IPS-20b (cell line): ENCODE measurements around the gene CEND1.
A peak's percentile ranks its signal among the peaks of the same experiment; 100 is the strongest.

ENCODE experiments used
- H3K27ac ChIP-seq: one replicate; pipeline ENCODE4 v1.5.1; 2013; ENCODE audit warnings: low read length
- H3K27me3 ChIP-seq: 2 replicates; pipeline ENCODE4 v1.6.1; 2013; ENCODE audit warnings: mild to moderate bottlenecking, low read length, inconsistent platforms; ENCODE audit not compliant: insufficient read depth
- H3K36me3 ChIP-seq: 2 replicates; pipeline ENCODE4 v1.6.1; 2013; ENCODE audit warnings: low read depth, mild to moderate bottlenecking, inconsistent platforms, low read length, moderate library complexity; ENCODE audit not compliant: insufficient read depth
- H3K4me1 ChIP-seq: 2 replicates; pipeline ENCODE4 v1.6.1; 2013; ENCODE audit warnings: mild to moderate bottlenecking, control low read depth, inconsistent platforms, low read length, moderate library complexity; ENCODE audit not compliant: insufficient read depth
- H3K4me3 ChIP-seq: 2 replicates; pipeline ENCODE4 v1.5.1; 2013; ENCODE audit warnings: mild to moderate bottlenecking, low read length, inconsistent platforms
- H3K9ac ChIP-seq: 2 replicates; pipeline ENCODE4 v1.6.1; 2013; ENCODE audit warnings: low read depth, mild to moderate bottlenecking, inconsistent platforms, low read length, moderate library complexity
- H3K9me3 ChIP-seq: 2 replicates; pipeline ENCODE4 v1.6.1; 2013; ENCODE audit warnings: mild to moderate bottlenecking, low read depth, low read length, inconsistent platforms; ENCODE audit not compliant: insufficient read depth

Gene CEND1

DNA sequence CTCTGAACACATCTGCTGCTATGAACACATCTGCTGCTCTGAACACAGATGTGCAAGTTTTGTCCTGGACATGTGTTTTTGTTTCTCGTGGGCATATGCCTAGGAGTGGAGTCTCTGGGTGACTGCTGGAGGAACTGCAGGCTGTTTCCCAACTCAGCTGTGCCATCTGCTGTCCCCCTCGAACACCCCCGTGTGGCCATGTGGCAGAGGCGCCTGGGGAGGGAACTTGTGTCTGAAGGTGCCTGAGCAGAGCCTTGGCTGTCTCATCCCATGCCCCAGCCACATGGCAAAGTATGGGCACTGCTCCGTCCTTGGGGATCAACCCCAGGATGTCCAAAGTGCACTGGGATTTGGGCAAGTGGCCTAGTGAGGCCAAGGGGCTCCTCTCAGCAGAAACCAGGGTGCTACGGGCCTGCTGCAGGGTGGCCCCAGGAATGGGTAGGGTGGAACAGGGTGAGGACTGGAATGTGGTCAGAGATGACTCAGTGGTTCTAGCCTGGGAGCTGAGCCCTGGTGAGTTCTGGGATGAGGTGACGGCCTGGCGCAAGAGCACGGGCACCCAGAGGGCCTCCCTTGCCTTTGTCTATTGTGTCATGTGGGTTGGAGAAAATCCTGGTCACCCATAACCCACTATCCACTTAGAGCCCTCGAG lies 27.3 kb downstream of the CEND1 start:
- Histone ChIP-seq H3K36me3 (peaks cover 95% of the 10 kb centered on the region), H3K9me3 (no peaks in the 10 kb centered on the region), H3K4me3 (no peak overlapping the region), H3K9ac (no peak overlapping the region), H3K27ac (no peak overlapping the region), H3K27me3 (no peaks in the 10 kb centered on the region), H3K4me1 (no peaks in the 10 kb centered on the region)

DNA sequence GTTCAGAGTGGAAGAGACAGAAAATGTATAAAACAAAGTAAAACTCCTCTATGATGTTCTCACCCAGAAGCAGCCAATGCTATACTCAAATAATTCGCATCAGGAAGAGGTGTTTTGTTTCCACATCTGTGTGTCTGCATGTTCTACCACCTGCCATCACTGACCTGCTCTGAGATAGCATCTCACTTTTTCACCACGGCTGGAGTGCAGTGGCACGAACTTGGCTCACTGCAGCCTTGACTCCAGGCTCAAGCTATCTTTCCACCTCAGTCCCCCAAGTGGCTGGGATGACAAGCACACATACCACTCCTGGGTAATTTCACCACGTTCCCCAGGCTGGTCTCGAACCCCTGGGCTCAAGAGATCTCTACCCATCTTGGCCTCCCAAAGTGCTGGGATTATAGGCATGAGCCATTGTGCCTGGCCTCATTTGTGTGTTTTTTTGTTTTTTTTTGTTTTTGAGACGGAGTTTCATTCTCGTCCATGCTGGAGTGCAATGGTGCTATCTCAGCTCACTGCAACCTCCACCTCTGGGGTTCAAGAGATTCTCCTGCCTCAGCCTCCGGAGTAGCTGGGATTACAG lies 28.3 kb downstream of the CEND1 start:
- Histone ChIP-seq H3K9ac (no peak overlapping the region), H3K9me3 (no peaks in the 10 kb centered on the region), H3K4me1 (no peaks in the 10 kb centered on the region), H3K27ac (no peak overlapping the region), H3K4me3 (no peak overlapping the region), H3K36me3 (peaks cover 96% of the 10 kb centered on the region), H3K27me3 (no peaks in the 10 kb centered on the region)

DNA sequence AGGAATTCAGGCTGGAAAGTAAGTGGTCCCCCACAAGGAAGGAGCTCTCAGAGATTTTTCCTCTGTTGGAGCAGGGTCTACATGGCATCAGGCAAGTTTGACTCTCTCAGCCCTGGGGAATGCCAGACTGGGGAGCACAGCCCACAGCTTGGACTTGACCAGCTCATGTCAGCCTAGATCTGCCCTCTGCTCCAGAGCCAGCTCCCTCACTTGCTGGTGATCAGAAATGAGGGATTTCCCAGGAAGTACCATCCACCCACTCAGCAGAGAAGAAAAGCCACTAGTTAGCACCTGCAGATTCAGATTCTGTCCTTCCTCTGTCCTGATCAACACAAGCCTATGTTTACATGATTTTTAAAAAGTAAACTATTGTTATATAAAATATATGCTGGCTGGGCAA lies 29.7 kb downstream of the CEND1 start:
- no peaks in the 10 kb centered on the region for H3K4me1 ChIP-seq
- H3K9ac ChIP-seq = no peak overlapping the region
- H3K36me3 ChIP-seq = peaks cover 96% of the 10 kb centered on the region
- no peak overlapping the region for H3K4me3 ChIP-seq
- H3K27me3 ChIP-seq = no peaks in the 10 kb centered on the region
- H3K9me3 ChIP-seq = no peaks in the 10 kb centered on the region
- H3K27ac ChIP-seq = no peak overlapping the region

DNA sequence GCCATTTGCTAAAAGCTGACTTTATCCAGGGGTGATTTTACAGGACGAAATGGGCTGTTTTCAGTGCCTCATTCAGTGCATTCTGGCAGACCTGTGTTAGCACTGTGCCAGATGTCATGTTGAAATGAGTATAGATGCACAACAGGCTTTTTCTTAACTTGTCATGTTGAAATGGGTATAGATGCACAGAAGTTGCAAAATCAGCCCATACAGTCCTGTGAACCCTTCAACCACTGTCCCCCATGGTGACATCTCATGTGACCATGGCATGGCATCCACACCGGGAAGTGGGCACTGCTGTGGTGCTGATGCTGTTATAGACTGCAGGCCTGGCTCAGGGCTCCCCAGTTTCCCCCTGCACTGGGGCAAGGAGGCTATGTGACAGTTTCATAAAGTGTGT lies 40.2 kb downstream of the CEND1 start:
- Histone ChIP-seq H3K27ac (no peak overlapping the region), H3K9ac (no peak overlapping the region), H3K36me3 (peaks cover 9% of the 10 kb centered on the region; the same call in 1 of the 2 replicates), H3K4me3 (no peak overlapping the region), H3K27me3 (no peaks in the 10 kb centered on the region), H3K4me1 (peaks cover 7% of the 10 kb centered on the region; the same call in 1 of the 2 replicates), H3K9me3 (no peaks in the 10 kb centered on the region)

DNA sequence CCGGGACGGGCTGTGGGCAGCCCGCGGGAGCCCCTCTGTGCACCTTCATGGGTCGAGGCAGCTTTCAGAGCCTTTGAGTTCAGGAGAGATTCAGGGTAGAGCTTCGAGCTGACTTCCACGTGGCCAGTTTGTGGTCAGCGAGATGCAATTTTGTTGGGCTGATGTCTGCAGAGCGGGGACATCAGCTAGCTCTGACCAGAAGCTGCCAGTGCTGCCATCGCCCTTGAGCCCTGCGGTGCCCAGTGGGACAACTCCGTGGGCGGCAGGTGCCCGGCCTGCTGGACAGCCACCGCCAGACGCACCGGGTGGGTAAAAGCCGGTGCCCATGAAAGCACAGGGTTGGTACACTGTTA lies 41.9 kb downstream of the CEND1 start:
- no peak overlapping the region for H3K27ac ChIP-seq
- H3K9me3 ChIP-seq = no peaks in the 10 kb centered on the region
- peak overlapping the region; percentile 94 for H3K9ac ChIP-seq
- H3K36me3 ChIP-seq = peaks cover 9% of the 10 kb centered on the region; the same call in 1 of the 2 replicates
- peaks cover 7% of the 10 kb centered on the region; the same call in 1 of the 2 replicates for H3K4me1 ChIP-seq
- no peaks in the 10 kb centered on the region for H3K27me3 ChIP-seq
- peak overlapping the region; percentile 86 for H3K4me3 ChIP-seq

DNA sequence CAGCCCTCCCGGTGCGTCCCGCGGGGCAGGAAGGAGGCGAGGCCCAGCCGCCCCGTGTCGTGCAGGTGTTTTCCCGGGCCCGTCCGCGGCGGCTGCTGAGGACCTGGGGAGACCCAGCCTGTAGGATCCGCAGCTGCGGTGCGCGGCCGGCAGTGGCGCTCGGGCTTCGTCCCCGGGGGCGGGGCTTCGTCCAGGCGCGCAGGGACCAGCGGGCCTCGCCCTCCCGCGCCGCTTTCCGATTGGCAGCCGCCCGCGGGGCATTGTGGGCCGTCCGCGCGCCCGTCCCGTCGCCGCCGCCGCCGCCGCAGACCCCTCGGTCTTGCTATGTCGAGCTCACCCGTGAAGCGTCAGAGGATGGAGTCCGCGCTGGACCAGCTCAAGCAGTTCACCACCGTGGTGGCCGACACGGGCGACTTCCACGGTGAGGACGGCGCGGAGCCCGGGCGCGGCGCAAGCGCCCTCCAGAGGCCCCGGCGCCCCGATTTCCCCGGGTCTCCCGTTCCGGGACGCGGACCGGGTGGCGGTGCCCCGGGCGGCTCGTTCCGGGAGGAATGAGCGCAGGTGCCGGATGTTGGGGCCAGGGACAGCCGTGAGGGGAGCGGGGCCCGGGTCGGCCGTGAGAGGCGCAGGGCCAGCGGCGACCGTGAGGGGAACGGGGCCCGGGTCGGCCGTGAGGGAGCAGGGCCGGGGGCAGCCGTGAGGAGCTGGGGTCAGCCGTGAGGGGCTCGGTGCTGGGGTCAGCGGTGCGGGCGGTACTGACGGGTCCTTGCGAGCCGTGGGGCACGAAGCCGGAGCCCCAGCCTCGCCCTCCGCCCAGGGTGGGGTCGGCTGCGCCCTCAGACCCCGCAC lies 42.5 kb downstream of the CEND1 start, which contains the start of gene TALDO1:
TALDO1 (plus strand) TSS at position 307 of the 849 bp plus-strand sequence; CDS start at position 325, 18 bp downstream.
- Histone ChIP-seq H3K4me1 (peaks cover 7% of the 10 kb centered on the region; the same call in 1 of the 2 replicates), H3K9me3 (no peaks in the 10 kb centered on the region)

DNA sequence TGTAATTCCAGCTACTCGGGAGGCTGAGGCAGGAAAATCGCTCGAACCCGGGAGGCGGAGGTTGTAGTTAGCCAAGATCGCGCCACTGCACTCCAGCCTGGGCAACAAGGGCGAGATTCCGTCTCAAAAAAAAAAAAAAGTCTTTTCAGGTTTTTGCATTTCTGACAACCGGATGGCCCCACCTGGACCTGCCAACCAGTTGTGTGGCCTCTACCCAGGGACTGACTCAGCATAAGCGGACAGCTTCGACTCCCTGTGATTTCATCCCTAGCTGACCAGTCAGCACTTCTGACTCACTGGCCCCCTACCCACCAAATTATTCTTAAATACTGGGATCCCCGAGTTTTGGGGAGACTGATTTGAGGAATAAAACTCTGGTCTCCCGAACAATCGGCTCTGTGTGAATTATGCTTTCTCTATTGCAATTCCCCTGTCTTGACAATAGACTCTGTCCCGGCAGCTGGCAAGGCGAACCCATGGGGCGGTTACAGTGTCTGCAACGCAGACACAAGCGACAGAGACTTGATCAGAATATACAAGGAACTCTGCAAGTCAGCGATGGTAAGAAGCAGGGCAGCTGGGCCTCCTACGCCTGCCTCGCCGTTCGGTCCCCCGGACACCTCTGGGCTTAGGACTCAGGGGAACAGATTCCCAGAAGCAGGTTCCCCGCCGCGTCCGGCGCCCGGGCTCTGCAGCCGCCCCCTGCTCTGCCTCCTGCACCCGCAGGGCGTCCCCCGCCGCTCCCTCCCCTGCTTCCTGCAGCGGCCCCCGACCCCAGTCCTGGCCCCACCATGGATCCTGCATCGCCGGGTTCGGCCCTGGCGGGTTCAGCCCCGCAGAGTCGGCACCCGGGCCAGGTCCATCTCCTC lies 43.4 kb downstream of the CEND1 start:
- peaks cover 3% of the 10 kb centered on the region; the same call in 1 of the 2 replicates for H3K36me3 ChIP-seq
- no peaks in the 10 kb centered on the region for H3K27me3 ChIP-seq
- peak overlapping the region; percentile 86 for H3K4me3 ChIP-seq
- no peaks in the 10 kb centered on the region for H3K9me3 ChIP-seq
- H3K9ac ChIP-seq = peak overlapping the region; percentile 94
- peaks cover 7% of the 10 kb centered on the region; the same call in 1 of the 2 replicates for H3K4me1 ChIP-seq
- H3K27ac ChIP-seq = peak overlapping the region; percentile 87

More for the DNA sequence above, 42.5 kb downstream of the CEND1 start, which contains the start of gene TALDO1:
- Histone ChIP-seq H3K4me3 (peak within 1 kb of the TSS; percentile 86), H3K27ac (peak within 1 kb of the TSS; percentile 87), H3K9ac (peak within 1 kb of the TSS; percentile 94), H3K27me3 (no peaks in the 10 kb centered on the region), H3K36me3 (peaks cover 5% of the 10 kb centered on the region; the same call in 1 of the 2 replicates)

DNA sequence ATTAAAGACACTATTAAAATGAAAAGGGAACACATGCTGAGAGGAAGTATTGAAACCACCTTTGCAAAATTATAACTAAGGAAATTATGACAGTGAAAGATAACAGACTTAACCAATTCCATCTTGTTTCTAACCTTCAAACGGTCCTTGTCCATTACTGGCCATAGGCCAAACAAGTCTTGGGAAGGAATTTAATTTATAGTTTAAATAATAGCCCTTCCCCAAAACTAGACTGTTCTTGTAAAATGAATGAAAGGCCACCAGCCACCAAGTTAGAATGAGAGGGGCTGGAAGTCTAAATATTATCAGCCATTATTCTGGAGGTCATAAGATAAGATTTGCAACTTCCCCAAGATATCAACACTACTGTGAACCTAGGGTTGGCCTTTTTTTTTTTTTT lies 44.5 kb downstream of the CEND1 start:
- H3K27me3 ChIP-seq = no peaks in the 10 kb centered on the region
- H3K27ac ChIP-seq = no peak overlapping the region
- H3K9ac ChIP-seq = peak overlapping the region; percentile 20; the same call in 1 of the 2 replicates
- H3K36me3 ChIP-seq = peaks cover 3% of the 10 kb centered on the region; the same call in 1 of the 2 replicates
- no peaks in the 10 kb centered on the region for H3K9me3 ChIP-seq
- H3K4me1 ChIP-seq = peaks cover 7% of the 10 kb centered on the region; the same call in 1 of the 2 replicates
- no peak overlapping the region for H3K4me3 ChIP-seq

DNA sequence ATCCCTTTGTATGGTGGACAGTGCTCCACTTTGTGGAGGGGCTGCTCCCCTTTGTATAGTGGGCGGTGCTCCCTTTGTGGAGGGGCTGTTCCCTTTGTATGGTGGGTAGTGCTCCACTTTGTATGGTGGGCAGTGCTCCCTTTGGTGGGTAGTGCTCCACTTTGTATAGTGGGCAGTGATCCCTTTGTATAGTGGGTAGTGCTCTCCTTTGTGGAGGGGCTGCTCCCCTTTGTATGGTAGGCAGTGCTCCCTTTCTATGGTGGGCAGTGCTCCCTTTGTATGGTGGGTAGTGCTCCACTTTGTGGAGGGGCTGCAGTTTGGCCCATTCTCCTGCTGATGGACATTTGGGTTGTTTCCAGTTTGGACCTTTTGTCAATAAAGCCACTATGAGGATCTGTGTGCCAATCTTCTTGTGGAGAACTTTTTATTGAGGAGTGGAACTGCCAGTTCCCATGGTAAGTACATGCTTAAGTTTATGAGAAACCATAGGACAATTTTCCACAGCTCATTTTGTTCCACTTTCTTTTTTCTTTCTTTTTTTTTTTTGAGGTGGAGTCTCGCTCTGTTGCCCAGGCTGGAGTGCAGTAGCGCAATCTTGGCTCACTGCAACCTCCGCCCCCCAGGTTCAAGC lies 47.2 kb downstream of the CEND1 start:
- Histone ChIP-seq H3K27me3 (no peaks in the 10 kb centered on the region), H3K4me3 (no peak overlapping the region), H3K9ac (no peak overlapping the region), H3K36me3 (no peaks in the 10 kb centered on the region), H3K27ac (no peak overlapping the region), H3K9me3 (no peaks in the 10 kb centered on the region), H3K4me1 (peaks cover 3% of the 10 kb centered on the region; the same call in 1 of the 2 replicates)

DNA sequence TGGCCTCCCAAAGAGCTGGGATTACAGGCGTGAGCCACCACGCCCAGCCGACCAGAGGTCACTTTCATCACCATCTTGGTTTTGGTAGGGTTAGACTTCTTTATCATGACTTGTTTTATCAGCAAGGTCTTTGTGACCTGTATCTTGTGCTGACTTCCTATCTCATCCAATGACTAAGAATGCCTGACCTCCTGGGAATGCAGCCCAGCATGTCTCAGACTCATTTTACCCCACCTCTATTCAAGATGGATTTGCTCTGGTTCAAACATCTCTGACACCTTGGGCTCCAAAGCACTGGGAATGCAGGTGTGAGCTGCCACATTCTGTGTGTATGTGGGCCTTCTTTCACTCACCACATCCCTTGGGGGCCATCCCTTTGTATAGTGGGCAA lies 47.7 kb downstream of the CEND1 start:
- Histone ChIP-seq H3K4me1 (peaks cover 3% of the 10 kb centered on the region; the same call in 1 of the 2 replicates), H3K4me3 (no peak overlapping the region), H3K27ac (no peak overlapping the region), H3K9ac (no peak overlapping the region), H3K27me3 (no peaks in the 10 kb centered on the region), H3K9me3 (no peaks in the 10 kb centered on the region), H3K36me3 (no peaks in the 10 kb centered on the region)
